SK-N-SH treated with all-trans-retinoic acid at 6 μM for 48 hours (cell line): Measurements from ENCODE around the gene MAML2.

Experiments
- ATAC-seq: fragments of 200-7000 bp; cut with Tn5 transposase; 3 replicates; pipeline ENCODE4 v1.9.1; 2020; ENCODE audit warnings: mild to moderate bottlenecking, moderate library complexity
- ARNTL ChIP-seq: fragments of 450-650 bp; formaldehyde crosslinking; IDR thresholded peaks from 2 replicates; pipeline ENCODE4 v1.5.0; 2020; ENCODE audit warnings: low read depth, mild to moderate bottlenecking, moderate library complexity, borderline replicate concordance
- BACH2 ChIP-seq: fragments of 250-450 bp; sonication (Bioruptor Pico); IDR thresholded peaks from 2 replicates; pipeline ENCODE4 v1.9.0; 2021; ENCODE audit warnings: mild to moderate bottlenecking, borderline replicate concordance
- CSDC2 ChIP-seq: fragments of 250-450 bp; sonication (Bioruptor Pico); IDR thresholded peaks from 2 replicates; pipeline ENCODE4 v1.5.0; 2020; ENCODE audit warnings: mild to moderate bottlenecking, moderate library complexity
- CSRNP3 ChIP-seq: fragments of 250-450 bp; sonication (Bioruptor Pico); IDR thresholded peaks from 2 replicates; pipeline ENCODE4 v1.5.1; 2021; ENCODE audit warnings: mild to moderate bottlenecking, moderate library complexity
- ESRRG ChIP-seq: fragments of 250-450 bp; sonication (Bioruptor Pico); IDR thresholded peaks from 2 replicates; pipeline ENCODE4 v1.6.1; 2021; ENCODE audit warnings: mild to moderate bottlenecking
- GLIS3 ChIP-seq: fragments of 250-450 bp; sonication (Bioruptor Pico); IDR thresholded peaks from 2 replicates; pipeline ENCODE4 v1.5.0; 2020; ENCODE audit warnings: mild to moderate bottlenecking, moderate library complexity
- ISL1 ChIP-seq: fragments of 250-450 bp; sonication (Bioruptor Pico); IDR thresholded peaks from 2 replicates; pipeline ENCODE4 v2.1.2; 2022; ENCODE audit warnings: mild to moderate bottlenecking, moderate library complexity
- PATZ1 ChIP-seq: fragments of 250-450 bp; sonication (Bioruptor Pico); IDR thresholded peaks from 2 replicates; pipeline ENCODE4 v1.8.0; 2020; ENCODE audit warnings: mild to moderate bottlenecking, moderate library complexity, borderline replicate concordance
- POU6F1 ChIP-seq: fragments of 250-450 bp; sonication (Bioruptor Pico); IDR thresholded peaks from 2 replicates; pipeline ENCODE4 v1.8.0; 2021; ENCODE audit warnings: low read depth, mild to moderate bottlenecking, moderate library complexity, borderline replicate concordance
- PPARA ChIP-seq: fragments of 250-450 bp; sonication (Bioruptor Pico); IDR thresholded peaks from 2 replicates; pipeline ENCODE4 v1.5.0; 2020; ENCODE audit warnings: mild to moderate bottlenecking, borderline replicate concordance
- RARB ChIP-seq: fragments of 250-450 bp; sonication (Bioruptor Pico); IDR thresholded peaks from 2 replicates; pipeline ENCODE4 v1.8.0; 2021; ENCODE audit warnings: mild to moderate bottlenecking, moderate library complexity
- SNAI2 ChIP-seq: fragments of 250-450 bp; sonication (Bioruptor Pico); IDR thresholded peaks from 2 replicates; pipeline ENCODE4 v1.5.0; 2020; ENCODE audit warnings: mild to moderate bottlenecking, moderate library complexity
- TCF4 ChIP-seq: fragments of 250-450 bp; sonication (Bioruptor Pico); IDR thresholded peaks from 2 replicates; pipeline ENCODE4 v1.8.0; 2021; ENCODE audit warnings: mild to moderate bottlenecking, moderate library complexity, borderline replicate concordance
- ZC3H10 ChIP-seq: fragments of 250-450 bp; sonication (Bioruptor Pico); IDR thresholded peaks from 2 replicates; pipeline ENCODE4 v1.5.1; 2021; ENCODE audit warnings: mild to moderate bottlenecking, moderate library complexity
- ZNF565 ChIP-seq: fragments of 450-650 bp; formaldehyde crosslinking; conservative IDR thresholded peaks from 2 replicates; pipeline ENCODE4 v1.5.0; 2020; ENCODE audit warnings: low read depth, mild to moderate bottlenecking, moderate library complexity
- ZNF70 ChIP-seq: fragments of 450-650 bp; formaldehyde crosslinking; IDR thresholded peaks from 2 replicates; pipeline ENCODE4 v1.5.0; 2020; ENCODE audit warnings: mild to moderate bottlenecking, moderate library complexity
- TF ChIP-seq, protein P1 (sequence below): fragments of 250-450 bp; sonication (Bioruptor Pico); IDR thresholded peaks from 2 replicates; pipeline ENCODE4 v1.5.0; 2020; ENCODE audit warnings: mild to moderate bottlenecking, moderate library complexity
- TF ChIP-seq, protein P2 (sequence below): fragments of 250-450 bp; sonication (Bioruptor Pico); IDR thresholded peaks from 2 replicates; pipeline ENCODE4 v1.5.1; 2020; ENCODE audit warnings: low read depth, mild to moderate bottlenecking, moderate library complexity

Gene MAML2

DNA sequence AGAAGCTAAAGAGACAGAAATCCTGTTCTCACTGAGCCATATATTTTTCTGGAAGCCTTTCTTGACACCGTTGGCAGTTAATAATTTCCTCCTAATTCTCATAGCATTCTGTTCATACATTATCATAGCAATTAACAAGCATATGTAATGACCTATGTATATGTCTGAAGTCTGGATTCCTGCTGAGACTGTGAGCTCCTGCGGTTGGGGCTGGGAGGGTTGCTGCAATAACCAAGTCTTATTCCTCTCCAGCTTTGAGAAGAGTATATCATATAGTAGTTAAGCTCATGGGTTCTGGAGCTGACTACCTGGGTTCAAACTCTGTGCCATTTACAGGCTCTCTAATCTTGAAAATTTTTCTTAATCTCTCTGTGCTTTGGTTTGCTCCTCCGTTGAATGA is 175.2 kb downstream of the MAML2 start:
- ATAC-seq: no peak
- TF ChIP-seq RARB (CRISPR knock-in tag): no peak
- no peak for TF ChIP-seq CSRNP3 (CRISPR knock-in tag)
- TF ChIP-seq ZNF565 (CRISPR knock-in tag): no peak
- no peak for TF ChIP-seq ZC3H10
- no peak for TF ChIP-seq TCF4 (CRISPR knock-in tag)
- TF ChIP-seq ESRRG (CRISPR knock-in tag): no peak
- TF ChIP-seq ZNF70 (CRISPR knock-in tag): no peak
- TF ChIP-seq, protein P1, sequence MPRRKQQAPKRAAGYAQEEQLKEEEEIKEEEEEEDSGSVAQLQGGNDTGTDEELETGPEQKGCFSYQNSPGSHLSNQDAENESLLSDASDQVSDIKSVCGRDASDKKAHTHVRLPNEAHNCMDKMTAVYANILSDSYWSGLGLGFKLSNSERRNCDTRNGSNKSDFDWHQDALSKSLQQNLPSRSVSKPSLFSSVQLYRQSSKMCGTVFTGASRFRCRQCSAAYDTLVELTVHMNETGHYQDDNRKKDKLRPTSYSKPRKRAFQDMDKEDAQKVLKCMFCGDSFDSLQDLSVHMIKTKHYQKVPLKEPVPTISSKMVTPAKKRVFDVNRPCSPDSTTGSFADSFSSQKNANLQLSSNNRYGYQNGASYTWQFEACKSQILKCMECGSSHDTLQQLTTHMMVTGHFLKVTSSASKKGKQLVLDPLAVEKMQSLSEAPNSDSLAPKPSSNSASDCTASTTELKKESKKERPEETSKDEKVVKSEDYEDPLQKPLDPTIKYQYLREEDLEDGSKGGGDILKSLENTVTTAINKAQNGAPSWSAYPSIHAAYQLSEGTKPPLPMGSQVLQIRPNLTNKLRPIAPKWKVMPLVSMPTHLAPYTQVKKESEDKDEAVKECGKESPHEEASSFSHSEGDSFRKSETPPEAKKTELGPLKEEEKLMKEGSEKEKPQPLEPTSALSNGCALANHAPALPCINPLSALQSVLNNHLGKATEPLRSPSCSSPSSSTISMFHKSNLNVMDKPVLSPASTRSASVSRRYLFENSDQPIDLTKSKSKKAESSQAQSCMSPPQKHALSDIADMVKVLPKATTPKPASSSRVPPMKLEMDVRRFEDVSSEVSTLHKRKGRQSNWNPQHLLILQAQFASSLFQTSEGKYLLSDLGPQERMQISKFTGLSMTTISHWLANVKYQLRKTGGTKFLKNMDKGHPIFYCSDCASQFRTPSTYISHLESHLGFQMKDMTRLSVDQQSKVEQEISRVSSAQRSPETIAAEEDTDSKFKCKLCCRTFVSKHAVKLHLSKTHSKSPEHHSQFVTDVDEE (CRISPR knock-in tag): no peak
- TF ChIP-seq, protein P2, sequence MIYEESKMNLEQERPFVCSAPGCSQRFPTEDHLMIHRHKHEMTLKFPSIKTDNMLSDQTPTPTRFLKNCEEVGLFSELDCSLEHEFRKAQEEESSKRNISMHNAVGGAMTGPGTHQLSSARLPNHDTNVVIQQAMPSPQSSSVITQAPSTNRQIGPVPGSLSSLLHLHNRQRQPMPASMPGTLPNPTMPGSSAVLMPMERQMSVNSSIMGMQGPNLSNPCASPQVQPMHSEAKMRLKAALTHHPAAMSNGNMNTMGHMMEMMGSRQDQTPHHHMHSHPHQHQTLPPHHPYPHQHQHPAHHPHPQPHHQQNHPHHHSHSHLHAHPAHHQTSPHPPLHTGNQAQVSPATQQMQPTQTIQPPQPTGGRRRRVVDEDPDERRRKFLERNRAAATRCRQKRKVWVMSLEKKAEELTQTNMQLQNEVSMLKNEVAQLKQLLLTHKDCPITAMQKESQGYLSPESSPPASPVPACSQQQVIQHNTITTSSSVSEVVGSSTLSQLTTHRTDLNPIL: no peak
- no peak for TF ChIP-seq BACH2 (CRISPR knock-in tag)

DNA sequence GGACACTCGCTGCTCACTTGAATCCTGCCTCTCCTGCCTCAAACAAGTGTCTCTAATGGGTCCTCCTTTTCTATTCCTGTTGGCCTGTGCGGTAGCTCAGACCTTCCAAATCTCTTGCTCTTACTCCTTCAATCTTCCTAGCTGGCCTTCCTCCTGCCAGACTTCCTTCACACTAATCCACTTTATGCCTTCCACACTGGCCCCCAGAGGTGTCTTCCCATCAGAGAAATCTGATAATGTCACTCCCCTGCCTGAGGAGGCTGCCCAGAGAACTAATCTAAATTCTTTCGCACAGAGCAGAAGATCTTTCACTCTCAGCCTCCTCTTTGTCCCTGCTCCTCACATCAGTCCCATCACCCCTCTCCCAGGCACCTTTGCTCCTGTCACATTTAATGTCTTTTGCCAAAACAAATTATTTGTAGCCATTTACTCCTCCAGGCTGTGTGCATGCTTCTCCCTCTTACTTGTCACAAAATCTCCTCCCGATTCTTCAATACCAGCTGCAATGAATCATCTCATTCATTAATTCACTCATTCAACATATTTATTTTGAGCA is 175.7 kb downstream of the MAML2 start:
- ATAC-seq: no peak
- TF ChIP-seq BACH2 (CRISPR knock-in tag) (no peak), ISL1 (no peak), PATZ1 (no peak), ZC3H10 (no peak), POU6F1 (CRISPR knock-in tag) (no peak), RARB (CRISPR knock-in tag) (no peak), PPARA (CRISPR knock-in tag) (no peak), CSDC2 (no peak), SNAI2 (CRISPR knock-in tag) (no peak), CSRNP3 (CRISPR knock-in tag) (no peak), ESRRG (CRISPR knock-in tag) (no peak), ZNF565 (CRISPR knock-in tag) (no peak), ARNTL (CRISPR knock-in tag) (no peak), GLIS3 (CRISPR knock-in tag) (no peak)
- TF ChIP-seq, protein P2: no peak
